ENCODE data around the gene ADAMTS16.

DNA sequence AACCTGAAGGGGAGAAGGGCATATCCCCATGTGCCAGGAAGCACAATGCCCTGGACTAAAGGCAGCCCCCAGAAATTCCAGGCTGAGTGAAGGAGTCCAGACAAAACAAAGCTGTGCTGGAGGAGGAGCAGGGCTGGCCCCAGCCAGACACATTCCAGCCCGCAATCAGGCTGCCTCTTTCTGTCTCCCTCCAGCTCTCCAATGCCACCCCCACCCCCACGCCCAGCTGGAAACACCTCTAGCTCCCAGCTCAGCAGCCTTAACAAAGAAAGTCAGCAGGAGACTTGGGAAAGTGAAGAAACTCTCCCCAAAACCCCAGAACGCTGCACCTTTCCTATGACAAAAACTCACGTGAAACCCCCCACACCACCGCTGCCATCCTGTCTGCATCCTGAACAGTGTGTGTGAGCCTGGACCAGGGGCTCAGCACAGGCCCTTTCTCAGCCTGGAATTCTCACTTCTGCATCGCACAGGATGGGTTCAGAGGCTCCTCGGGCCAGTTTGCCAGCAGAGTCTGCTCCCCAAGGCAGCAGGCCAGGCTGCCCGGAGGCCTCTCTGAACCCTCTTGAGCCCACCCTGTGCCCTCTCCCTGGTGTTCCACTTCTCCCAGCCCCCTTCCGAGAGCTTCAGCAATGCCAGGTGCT lies 186.1 kb downstream of the ADAMTS16 start:
- no peak for TF ChIP-seq EZH2 (IDR thresholded peaks at IDR 0.05; ENCODE audit: insufficient read depth, poor library complexity, severe bottlenecking)
- TF ChIP-seq EZH2phosphoT487 (IDR thresholded peaks at IDR 0.05; ENCODE audit: insufficient read depth, low read depth), result no peak
